HUES64 (cell line): ENCODE data around the gene DCAF6.

Source experiments
- H3K27ac ChIP-seq: 2 replicates; pipeline ENCODE4 v1.7.0; 2013; ENCODE audit warnings: low read depth, low read length, inconsistent platforms
- H3K27me3 ChIP-seq: 2 replicates; pipeline ENCODE4 v1.6.1; 2013; ENCODE audit warnings: mild to moderate bottlenecking, low read length; ENCODE audit not compliant: insufficient read depth
- H3K36me3 ChIP-seq: 2 replicates; pipeline ENCODE4 v1.6.1; 2013; ENCODE audit warnings: mild to moderate bottlenecking, low read length; ENCODE audit not compliant: insufficient read depth
- H3K4me1 ChIP-seq: 2 replicates; pipeline ENCODE4 v1.6.1; 2013; ENCODE audit warnings: mild to moderate bottlenecking, low read length, moderate library complexity; ENCODE audit not compliant: insufficient read depth
- H3K4me3 ChIP-seq: 2 replicates; pipeline ENCODE4 v1.5.1; 2013; ENCODE audit warnings: mild to moderate bottlenecking, low read length, moderate library complexity
- H3K9ac ChIP-seq: 2 replicates; pipeline ENCODE4 v1.6.1; 2013; ENCODE audit warnings: mild to moderate bottlenecking, low read depth, low read length
- H3K9me3 ChIP-seq: 2 replicates; pipeline ENCODE4 v1.6.1; 2013; ENCODE audit warnings: low read depth, low read length; ENCODE audit not compliant: insufficient read depth
- whole genome bisulfite sequencing: fragments of 150-250, 120-280 bp; methylation state at CpG from one replicate; pipeline ENCODE4 v1.1.7; 2013; ENCODE audit warnings: missing lambda C conversion rate; 5-methylcytosine and 5-hydroxymethylcytosine counted together

The DCAF6 gene

GRCh38 chr1:167909691-167910180, 26.7 kb upstream of the DCAF6 start:
- no peaks in the 10 kb centered on the region for H3K27me3 ChIP-seq
- no peak overlapping the region for H3K4me3 ChIP-seq
- peaks cover 17% of the 10 kb centered on the region for H3K4me1 ChIP-seq
- H3K36me3 ChIP-seq, result no peaks in the 10 kb centered on the region
- H3K9me3 ChIP-seq, result peaks cover 24% of the 10 kb centered on the region
- H3K27ac ChIP-seq, result no peak overlapping the region
- 95% methylated on average over 6 of the region's 6 CpGs for WGBS
- no peak overlapping the region for H3K9ac ChIP-seq

DNA sequence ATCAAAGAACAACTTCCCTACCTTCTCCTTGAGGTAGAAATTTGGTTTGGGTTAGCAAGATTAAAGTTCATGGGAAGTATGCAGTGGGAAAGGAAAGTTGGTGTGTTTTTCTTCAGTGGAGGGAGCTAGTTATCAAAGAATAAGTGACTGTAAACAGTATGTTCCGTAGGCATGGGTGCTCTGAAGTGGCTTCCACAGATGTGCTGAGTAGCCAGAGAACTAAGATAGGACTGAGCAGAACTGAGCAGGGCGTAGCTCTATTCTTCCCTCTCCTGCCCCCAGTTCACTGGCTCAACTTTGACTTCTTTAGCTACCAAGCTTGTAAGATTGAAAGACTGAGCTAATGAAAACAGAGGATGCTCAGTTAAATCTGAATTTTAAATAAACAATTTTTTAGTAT, 26.0 kb upstream of the DCAF6 start:
- Histone ChIP-seq H3K9ac (no peak overlapping the region), H3K9me3 (peaks cover 24% of the 10 kb centered on the region), H3K27ac (no peak overlapping the region), H3K4me1 (peaks cover 9% of the 10 kb centered on the region), H3K27me3 (no peaks in the 10 kb centered on the region), H3K36me3 (no peaks in the 10 kb centered on the region), H3K4me3 (no peak overlapping the region)
- 99% methylated on average over 2 of the region's 2 CpGs for WGBS

- H3K9ac ChIP-seq, result no peak overlapping the region
- H3K9me3 ChIP-seq, result peaks cover 24% of the 10 kb centered on the region
- no peaks in the 10 kb centered on the region for H3K27me3 ChIP-seq
- H3K36me3 ChIP-seq, result no peaks in the 10 kb centered on the region
- H3K27ac ChIP-seq, result no peak overlapping the region
- 94% methylated on average over 8 of the region's 8 CpGs for WGBS
- peaks cover 4% of the 10 kb centered on the region; the same call in 1 of the 2 replicates for H3K4me1 ChIP-seq
- H3K4me3 ChIP-seq, result no peak overlapping the region
Measured at GRCh38 chr1:167911413-167911812, 25.1 kb upstream of the DCAF6 start.

GRCh38 chr1:167912294-167912693, 24.2 kb upstream of the DCAF6 start:
- Histone ChIP-seq H3K27ac (no peak overlapping the region), H3K9ac (no peak overlapping the region), H3K27me3 (no peaks in the 10 kb centered on the region), H3K4me1 (peaks cover 4% of the 10 kb centered on the region; the same call in 1 of the 2 replicates), H3K36me3 (no peaks in the 10 kb centered on the region), H3K4me3 (no peak overlapping the region; the same call in 1 of the 2 replicates), H3K9me3 (peaks cover 24% of the 10 kb centered on the region)
- WGBS, result 65% methylated on average over 7 of the region's 7 CpGs

DNA sequence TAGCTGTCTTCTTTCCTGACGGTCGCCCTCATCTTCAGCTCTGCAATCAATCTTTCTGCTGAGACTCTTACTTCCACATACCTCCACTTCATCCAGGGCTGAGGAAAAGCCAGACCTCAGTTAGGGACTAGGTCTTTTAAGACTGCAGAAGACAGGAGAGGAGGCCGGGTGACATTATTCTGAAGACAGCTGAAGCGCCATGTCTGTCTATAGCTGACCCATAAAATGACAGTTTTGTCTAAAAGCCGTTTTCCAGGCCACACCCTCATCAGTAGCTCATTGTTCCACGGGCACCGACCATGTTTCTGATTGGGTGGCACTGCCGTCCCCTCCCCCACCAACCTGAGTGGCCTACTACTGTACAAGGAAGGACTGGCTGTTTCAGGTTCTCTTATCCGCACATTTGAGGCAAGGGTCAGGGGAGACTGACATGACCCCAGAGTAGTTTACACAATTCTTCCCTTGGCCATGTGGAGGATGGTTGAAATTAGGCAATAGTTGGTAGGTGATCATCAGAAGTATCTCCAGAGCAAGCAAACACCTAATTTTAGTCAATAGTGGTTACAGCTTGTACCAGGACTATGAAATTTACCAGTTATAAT, 22.5 kb upstream of the DCAF6 start, which contains the start of gene ADCY10:
ADCY10 (minus strand) TSS at position 240 of the 602 bp plus-strand sequence. CDS start 8,994 bp downstream, outside the sequence.
- no peak within 1 kb of the TSS for H3K4me3 ChIP-seq
- peaks cover 17% of the 10 kb centered on the region for H3K9me3 ChIP-seq
- no peak within 1 kb of the TSS for H3K9ac ChIP-seq
- 93% methylated on average over 9 of the region's 9 CpGs for WGBS
- no peaks in the 10 kb centered on the region for H3K36me3 ChIP-seq
- H3K27ac ChIP-seq, result no peak within 1 kb of the TSS
- H3K27me3 ChIP-seq, result no peaks in the 10 kb centered on the region
- H3K4me1 ChIP-seq, result peaks cover 4% of the 10 kb centered on the region; the same call in 1 of the 2 replicates

- WGBS, result 95% methylated on average over 8 of the region's 8 CpGs
- H3K4me1 ChIP-seq, result peaks cover 4% of the 10 kb centered on the region; the same call in 1 of the 2 replicates
Measured at GRCh38 chr1:167915569-167915968, 20.9 kb upstream of the DCAF6 start.

DNA sequence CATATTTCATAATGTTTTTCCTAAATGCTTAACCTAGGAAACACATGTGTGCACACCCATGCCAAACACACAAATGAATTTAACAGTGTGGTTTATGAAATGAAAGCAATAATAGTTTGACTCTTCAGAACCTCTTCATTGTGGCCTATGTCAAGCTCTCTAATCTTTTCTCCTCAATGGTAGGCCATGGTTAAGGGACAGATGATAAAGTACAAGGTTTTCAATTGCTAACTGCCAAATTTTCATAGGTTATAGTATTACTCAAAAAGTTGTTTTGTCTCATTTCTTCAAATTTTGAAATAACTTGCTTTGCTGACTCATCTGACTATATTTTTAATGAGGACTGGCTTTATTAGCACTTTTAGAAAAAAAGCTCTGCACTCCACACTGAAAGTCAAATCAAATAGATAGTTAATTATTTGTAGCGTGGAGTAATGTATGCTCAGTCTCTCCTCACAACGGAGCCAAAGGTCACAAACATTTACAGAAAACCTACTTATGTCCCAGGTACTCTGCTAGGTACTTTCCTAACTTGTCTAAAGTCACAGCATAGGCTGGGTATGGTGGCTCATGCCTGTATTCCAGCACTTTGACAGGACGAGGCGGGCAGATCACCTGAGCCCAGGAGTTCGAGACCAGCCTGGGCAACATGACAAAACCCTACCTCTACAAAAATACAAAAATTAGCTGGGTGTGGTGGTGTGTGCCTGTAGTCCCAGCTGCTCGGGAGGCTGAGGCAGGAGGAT, 19.5 kb upstream of the DCAF6 start:
- no peaks in the 10 kb centered on the region for H3K27me3 ChIP-seq
- H3K4me1 ChIP-seq, result peaks cover 4% of the 10 kb centered on the region; the same call in 1 of the 2 replicates
- H3K36me3 ChIP-seq, result no peaks in the 10 kb centered on the region
- no peak overlapping the region for H3K4me3 ChIP-seq
- WGBS, result 99% methylated on average over 5 of the region's 6 CpGs
- H3K9ac ChIP-seq, result no peak overlapping the region
- H3K9me3 ChIP-seq, result no peaks in the 10 kb centered on the region
- no peak overlapping the region for H3K27ac ChIP-seq

More at GRCh38 chr1:167915569-167915968, 20.9 kb upstream of the DCAF6 start:
- H3K36me3 ChIP-seq, result no peaks in the 10 kb centered on the region
- H3K9me3 ChIP-seq, result peaks cover 1% of the 10 kb centered on the region; the same call in 1 of the 2 replicates
- H3K27ac ChIP-seq, result no peak overlapping the region
- no peak overlapping the region for H3K9ac ChIP-seq
- no peaks in the 10 kb centered on the region for H3K27me3 ChIP-seq
- H3K4me3 ChIP-seq, result no peak overlapping the region

DNA sequence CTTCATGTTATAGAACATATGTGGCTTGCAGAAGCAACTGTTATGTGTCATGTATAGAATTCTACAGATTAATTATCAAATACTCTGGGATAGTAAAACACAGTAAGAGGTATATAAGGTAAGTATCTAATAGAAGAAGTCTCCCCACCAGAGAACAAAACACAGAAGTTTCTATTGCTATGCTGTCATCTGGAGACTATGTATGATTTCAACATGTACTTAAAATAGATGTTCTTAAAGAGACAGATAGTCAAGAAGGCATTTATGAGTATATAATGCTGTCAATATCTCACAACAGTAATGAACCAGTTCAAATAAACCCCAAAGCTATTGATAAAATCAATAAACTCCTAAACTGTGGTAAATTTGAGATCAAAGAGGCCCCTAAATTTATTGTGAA, 14.5 kb upstream of the DCAF6 start:
- H3K4me1 ChIP-seq, result no peaks in the 10 kb centered on the region
- H3K27me3 ChIP-seq, result no peaks in the 10 kb centered on the region
- no peak overlapping the region for H3K9ac ChIP-seq
- no peak overlapping the region for H3K27ac ChIP-seq
- H3K9me3 ChIP-seq, result no peaks in the 10 kb centered on the region
- H3K4me3 ChIP-seq, result no peak overlapping the region
- H3K36me3 ChIP-seq, result no peaks in the 10 kb centered on the region

DNA sequence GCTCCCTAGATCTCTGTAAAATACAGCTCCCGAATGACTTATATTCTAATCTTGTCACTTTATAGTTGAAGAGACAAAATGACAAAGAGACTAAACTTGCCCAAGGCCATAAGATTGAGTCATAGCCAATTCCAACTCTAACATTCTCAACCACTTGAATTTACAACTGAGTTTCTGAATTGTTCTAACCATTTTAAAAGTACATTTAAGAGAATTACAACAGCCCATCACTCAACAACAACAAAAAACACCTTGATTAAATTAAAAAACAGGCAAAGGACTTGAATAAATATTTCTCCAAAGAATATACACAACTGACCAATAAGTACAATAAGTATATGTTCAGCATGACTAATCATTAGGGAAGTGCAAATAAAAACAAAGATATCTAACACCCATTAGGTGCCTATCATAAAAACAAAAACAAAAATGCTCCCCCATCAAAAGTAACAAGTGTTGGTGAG, 13.8 kb upstream of the DCAF6 start:
- WGBS, result 93% methylated on average over 1 of the region's 1 CpG
- Histone ChIP-seq H3K36me3 (no peaks in the 10 kb centered on the region), H3K27ac (no peak overlapping the region), H3K9me3 (no peaks in the 10 kb centered on the region), H3K4me1 (no peaks in the 10 kb centered on the region), H3K9ac (no peak overlapping the region), H3K27me3 (no peaks in the 10 kb centered on the region), H3K4me3 (no peak overlapping the region)

GRCh38 chr1:167923324-167924056, 13.0 kb upstream of the DCAF6 start:
- WGBS, result 83% methylated on average over 2 of the region's 3 CpGs
- H3K4me1 ChIP-seq, result no peaks in the 10 kb centered on the region
- H3K27ac ChIP-seq, result no peak overlapping the region
- H3K4me3 ChIP-seq, result no peak overlapping the region
- no peaks in the 10 kb centered on the region for H3K27me3 ChIP-seq
- no peaks in the 10 kb centered on the region for H3K9me3 ChIP-seq
- no peaks in the 10 kb centered on the region for H3K36me3 ChIP-seq
- H3K9ac ChIP-seq, result no peak overlapping the region

DNA sequence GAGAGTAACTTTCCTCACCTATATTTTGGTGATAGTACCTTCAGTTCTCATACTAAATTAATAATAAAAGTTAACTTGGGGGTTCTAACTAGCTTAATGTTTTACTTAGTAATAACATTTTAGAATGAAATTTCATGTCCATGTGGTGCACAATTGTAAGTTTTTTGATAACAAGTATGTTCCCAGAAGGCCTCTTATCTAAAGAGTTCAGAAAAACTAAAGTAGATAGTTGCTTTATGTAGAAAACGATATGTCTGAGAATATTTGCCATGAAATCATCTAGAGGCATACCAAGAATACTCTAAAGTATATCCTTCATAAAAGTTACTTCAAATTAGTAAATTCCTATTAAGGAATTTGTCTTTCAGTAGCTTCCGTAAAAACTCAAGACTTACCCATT, 12.4 kb upstream of the DCAF6 start:
- Histone ChIP-seq H3K9ac (no peak overlapping the region), H3K9me3 (no peaks in the 10 kb centered on the region), H3K4me3 (no peak overlapping the region), H3K36me3 (no peaks in the 10 kb centered on the region), H3K4me1 (no peaks in the 10 kb centered on the region), H3K27ac (no peak overlapping the region), H3K27me3 (no peaks in the 10 kb centered on the region)
- 88% methylated on average over 1 of the region's 2 CpGs for WGBS
